Measurements from ENCODE around the gene DPP6. TPM values are rescaled to one million over a fixed set of nuclear protein-coding genes. Genes with fewer than 3 reads are reported as not detected.

DPP6 gene
- total and polyA plus RNA-seq, 10 donors: 0.11 to 8.7 (median 3.0) TPM

DNA sequence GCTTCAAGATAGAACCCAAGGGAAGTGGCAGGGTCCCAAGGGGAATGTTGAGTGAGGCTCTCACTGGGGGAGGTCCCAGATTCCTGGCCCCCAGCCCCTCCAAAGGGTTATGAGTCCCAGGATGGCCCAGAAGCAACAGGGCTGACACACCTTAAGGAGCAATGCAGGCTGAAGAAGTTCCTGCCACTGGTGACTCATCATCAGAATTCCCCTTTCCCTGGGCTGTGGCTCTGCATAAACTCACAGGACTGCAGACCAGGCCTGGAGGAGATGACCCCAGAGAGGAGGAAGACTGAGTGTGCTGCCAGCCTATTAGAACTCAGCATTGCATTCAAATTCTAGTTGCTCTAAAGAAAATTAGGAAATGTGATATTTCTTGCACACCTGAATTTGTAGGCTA, 126.7 kb downstream of the DPP6 start:
- no peak for TF ChIP-seq POLR2A (IDR thresholded peaks at IDR 0.05)
- TF ChIP-seq POLR2AphosphoS5 (IDR thresholded peaks at IDR 0.05): no peak
- TF ChIP-seq CTCF (IDR thresholded peaks at IDR 0.05 in 8 of 11, conservative IDR thresholded peaks at IDR 0.05 in 3 of 11): no peak
- H3K9me3 ChIP-seq: no peaks in the 10 kb centered on the region
- no peak overlapping the region for H3K27ac ChIP-seq
- intact Hi-C loops (cut with DNase I; ENCODE audit: low total_unique reads): no loop called here
- H3K4me3 ChIP-seq: no peak overlapping the region
- no peak for DNase-seq
- no peaks in the 10 kb centered on the region for H3K4me1 ChIP-seq
- H3K27me3 ChIP-seq (replicated peaks in 1 of 7): peaks cover 0 to under 1% (median 0%) of the 10 kb centered on the region in 7 donors
- H3K36me3 ChIP-seq: no peaks in the 10 kb centered on the region

DNA sequence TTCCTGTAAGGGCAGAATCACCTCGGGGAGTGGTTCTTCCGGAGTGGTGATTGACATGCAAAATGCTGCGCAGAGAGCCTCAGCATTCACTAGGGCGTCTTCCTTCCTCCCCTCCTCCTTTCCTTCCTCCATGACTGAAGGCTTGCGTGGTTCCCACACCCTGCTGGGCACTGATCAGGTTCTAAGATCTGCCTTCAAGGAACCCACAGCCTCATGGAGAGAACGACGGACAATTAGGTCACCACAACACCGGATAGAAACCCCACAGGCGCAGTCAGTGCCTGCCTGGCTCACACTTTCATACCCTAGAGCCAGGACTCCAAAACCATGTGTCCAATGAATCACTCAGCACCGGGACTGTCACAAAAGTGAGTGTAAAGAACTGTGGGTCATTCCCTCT, 131.3 kb downstream of the DPP6 start:
- Histone ChIP-seq H3K4me3 (no peak overlapping the region), H3K9me3 (no peaks in the 10 kb centered on the region), H3K27me3 (replicated peaks in 1 of 7) (peaks cover 0 to 4% (median 0%) of the 10 kb centered on the region in 7 donors), H3K36me3 (no peaks in the 10 kb centered on the region), H3K4me1 (no peaks in the 10 kb centered on the region), H3K27ac (no peak overlapping the region)
- no peak for DNase-seq
- intact Hi-C loops (cut with DNase I; ENCODE audit: low total_unique reads): no loop called here
- 26 to 44% (median 30%) methylated on average over 10 of the region's 10 CpGs for WGBS, 5 donors
- TF ChIP-seq POLR2A (IDR thresholded peaks at IDR 0.05) (no peak), CTCF (IDR thresholded peaks at IDR 0.05 in 8 of 11, conservative IDR thresholded peaks at IDR 0.05 in 3 of 11) (no peak), POLR2AphosphoS5 (IDR thresholded peaks at IDR 0.05) (no peak)

DNA sequence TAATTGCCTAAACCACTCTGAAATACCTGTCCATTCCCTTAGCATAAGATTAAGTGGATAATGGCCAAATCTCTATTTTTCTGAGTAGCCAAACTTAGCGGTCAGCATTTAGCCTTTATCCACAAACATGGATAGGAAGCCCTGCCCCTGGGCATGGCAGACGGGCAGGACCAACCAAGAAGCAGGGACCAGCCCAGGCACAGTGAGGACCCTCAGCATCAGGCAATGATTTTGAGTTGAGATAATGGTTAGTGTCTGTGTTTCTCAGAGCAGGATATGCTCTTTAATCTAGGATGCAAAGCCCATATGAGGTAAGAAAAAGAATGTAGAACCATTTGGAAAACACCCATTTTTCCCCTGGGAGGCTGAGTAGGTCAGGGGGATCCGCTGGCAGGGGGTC, 131.7 kb downstream of the DPP6 start:
- TF ChIP-seq CTCF (IDR thresholded peaks at IDR 0.05 in 8 of 11, conservative IDR thresholded peaks at IDR 0.05 in 3 of 11): no peak
- no peak for TF ChIP-seq POLR2A (IDR thresholded peaks at IDR 0.05)
- TF ChIP-seq POLR2AphosphoS5 (IDR thresholded peaks at IDR 0.05): no peak
- Histone ChIP-seq H3K27me3 (replicated peaks in 1 of 7) (peaks cover 0 to 4% (median 0%) of the 10 kb centered on the region in 7 donors), H3K4me1 (no peaks in the 10 kb centered on the region), H3K36me3 (no peaks in the 10 kb centered on the region), H3K9me3 (no peaks in the 10 kb centered on the region), H3K27ac (no peak overlapping the region), H3K4me3 (no peak overlapping the region)
- intact Hi-C loops (cut with DNase I; ENCODE audit: low total_unique reads): no loop called here
- 56 to 71% (median 68%) methylated on average over 3 of the region's 3 CpGs for WGBS, 5 donors
- no peak for DNase-seq

GRCh38 chr7:154186811-154187210, 134.6 kb downstream of the DPP6 start:
- H3K9me3 ChIP-seq: no peaks in the 10 kb centered on the region
- intact Hi-C loops (cut with DNase I; ENCODE audit: low total_unique reads): no loop called here
- no peaks in the 10 kb centered on the region for H3K4me1 ChIP-seq
- H3K4me3 ChIP-seq: no peak overlapping the region
- DNase-seq: no peak
- no peak overlapping the region for H3K27ac ChIP-seq
- no peak for TF ChIP-seq POLR2A (IDR thresholded peaks at IDR 0.05)
- TF ChIP-seq CTCF (IDR thresholded peaks at IDR 0.05 in 8 of 11, conservative IDR thresholded peaks at IDR 0.05 in 3 of 11): no peak
- TF ChIP-seq POLR2AphosphoS5 (IDR thresholded peaks at IDR 0.05): no peak
- peaks cover 0 to 4% (median 0%) of the 10 kb centered on the region in 7 donors for H3K27me3 ChIP-seq (replicated peaks in 1 of 7)
- WGBS, 5 donors: 62 to 79% (median 67%) methylated on average over 3 of the region's 3 CpGs
- H3K36me3 ChIP-seq: no peaks in the 10 kb centered on the region
